HepG2 (cell line): ENCODE data around the gene ZC3H15. TPM values are rescaled to one million over a fixed set of nuclear protein-coding genes. Genes with fewer than 3 reads are reported as not detected.
A peak's percentile ranks its signal among the peaks of the same experiment; 100 is the strongest.

Experiments
- ARID2 ChIP-seq: sonication (generic); formaldehyde crosslinking; IDR thresholded peaks from 2 replicates; pipeline ENCODE4 v1.8.1; 2022; ENCODE audit warnings: mild to moderate bottlenecking, missing genetic modification reagents, borderline replicate concordance
- ATF5 ChIP-seq: sonication (generic); formaldehyde crosslinking; IDR thresholded peaks from 2 replicates; pipeline ENCODE4 v1.4.0; 2020; ENCODE audit warnings: mild to moderate bottlenecking, low read depth, missing genetic modification reagents
- ATF6 ChIP-seq: sonication (generic); formaldehyde crosslinking; conservative IDR thresholded peaks from 2 replicates; pipeline ENCODE4 v1.4.0; 2020; ENCODE audit warnings: missing genetic modification reagents
- CREBL2 ChIP-seq: sonication (generic); formaldehyde crosslinking; IDR thresholded peaks from 2 replicates; pipeline ENCODE4 v1.8.1; 2023; ENCODE audit warnings: missing genetic modification reagents, mild to moderate bottlenecking, borderline replicate concordance
- CSRNP1 ChIP-seq: sonication (generic); formaldehyde crosslinking; IDR thresholded peaks from 2 replicates; pipeline ENCODE4 v1.8.1; 2023; ENCODE audit warnings: mild to moderate bottlenecking, missing genetic modification reagents
- DNMT1 ChIP-seq: sonication (generic); formaldehyde crosslinking; IDR thresholded peaks from 2 replicates; pipeline ENCODE4 v1.5.1; 2020; ENCODE audit warnings: mild to moderate bottlenecking, missing genetic modification reagents
- GATAD2A ChIP-seq: IDR thresholded peaks from 2 replicates; pipeline ENCODE4 v1.6.1; 2016
- GLI4 ChIP-seq: sonication (generic); formaldehyde crosslinking; IDR thresholded peaks from 2 replicates; pipeline ENCODE4 v1.5.1; 2020; ENCODE audit warnings: missing genetic modification reagents, mild to moderate bottlenecking, moderate library complexity, borderline replicate concordance
- KAT8 ChIP-seq: IDR thresholded peaks from 2 replicates; pipeline ENCODE4 v1.6.1; 2016; ENCODE audit warnings: missing genetic modification reagents, missing compliant biosample characterization
- NR0B2 ChIP-seq: sonication (generic); formaldehyde crosslinking; IDR thresholded peaks from 2 replicates; pipeline ENCODE4 v1.4.0; 2020; ENCODE audit warnings: mild to moderate bottlenecking, missing genetic modification reagents
- SATB2 ChIP-seq: sonication (generic); formaldehyde crosslinking; IDR thresholded peaks from 2 replicates; pipeline ENCODE4 v1.5.0; 2020; ENCODE audit warnings: missing genetic modification reagents
- USF2 ChIP-seq, 2 experiments: sonication (generic) in 1 of 2; formaldehyde crosslinking in 1 of 2; IDR thresholded peaks; 2 replicates each; pipeline versions ENCODE4 v1.5.1 to v1.6.1; 2011 to 2020; ENCODE audit warnings: borderline replicate concordance in 1 of 2, low read depth in 1 of 2, low read length in 1 of 2, mild to moderate bottlenecking in 1 of 2, missing genetic modification reagents in 1 of 2, moderate library complexity in 1 of 2
- WIZ ChIP-seq: sonication (generic); formaldehyde crosslinking; IDR thresholded peaks from 2 replicates; pipeline ENCODE4 v1.5.1; 2020; ENCODE audit warnings: mild to moderate bottlenecking, missing genetic modification reagents
- ZNF33A ChIP-seq: sonication (generic); formaldehyde crosslinking; IDR thresholded peaks from 2 replicates; pipeline ENCODE4 v1.5.1; 2020; ENCODE audit warnings: missing genetic modification reagents, mild to moderate bottlenecking, moderate library complexity, borderline replicate concordance
- ZNF589 ChIP-seq: sonication (generic); formaldehyde crosslinking; conservative IDR thresholded peaks from 2 replicates; pipeline ENCODE4 v1.8.0; 2022; ENCODE audit warnings: mild to moderate bottlenecking, moderate library complexity, missing genetic modification reagents
- ZNF768 ChIP-seq: sonication (generic); formaldehyde crosslinking; IDR thresholded peaks from 2 replicates; pipeline ENCODE4 v1.4.0; 2020; ENCODE audit warnings: missing genetic modification reagents
- ZNF790 ChIP-seq: sonication (generic); formaldehyde crosslinking; IDR thresholded peaks from 2 replicates; pipeline ENCODE4 v1.8.0; 2022; ENCODE audit warnings: missing genetic modification reagents, mild to moderate bottlenecking, borderline replicate concordance
- ZNF816 ChIP-seq: sonication (generic); formaldehyde crosslinking; IDR thresholded peaks from 2 replicates; pipeline ENCODE4 v1.8.0; 2022; ENCODE audit warnings: missing genetic modification reagents, mild to moderate bottlenecking, borderline replicate concordance
- ZSCAN21 ChIP-seq: sonication (generic); formaldehyde crosslinking; IDR thresholded peaks from 2 replicates; pipeline ENCODE4 v1.8.0; 2022; ENCODE audit warnings: mild to moderate bottlenecking, missing genetic modification reagents, moderate library complexity, borderline replicate concordance
- polyA plus RNA-seq, 8 experiments: library from polyadenylated mRNA; depleted of rRNA in 3 of 8; stranded (reverse) in 7 of 8; unstranded in 1 of 8; fragments of >200 nt; fragmentation: Illumina TruSeq in 4 of 8; extraction: Trizol in 4 of 8; gene quantifications; 2 replicates each; pipeline versions ENCODE4 v1.2.1 to v1.2.3, GENCODE V29; 2011 to 2016; ENCODE audit warnings: low read depth in 4 of 8, missing spikeins in 1 of 8, mixed read lengths in 1 of 8; ENCODE audit not compliant: insufficient read depth in 1 of 8
- total RNA-seq, 5 experiments: library from RNA; depleted of rRNA; stranded (reverse); fragments of >200 nt; fragmentation: Illumina TruSeq; extraction: Trizol; gene quantifications; 2 replicates each; pipeline ENCODE4 v1.2.3, GENCODE V29; 2016; ENCODE audit warnings: low read depth in 1 of 5

ZC3H15 gene
- total and polyA plus RNA-seq, 2 of the 13 experiments (the other 11 are each of a cell fraction or from before 2014, with no cell fraction given) = 84.6 to 168 TPM

- TF ChIP-seq USF2 (IDR thresholded peaks at IDR 0.05; ENCODE audit: low read depth, low read length) (no peak), USF2 (CRISPR knock-in tag; IDR thresholded peaks at IDR 0.05; ENCODE audit: borderline replicate concordance) (no peak; the same call in 1 of the 2 replicates), ZNF589 (0 out of 2 replicates have a peak, but pooled peaks have one; percentile 46), ZSCAN21 (CRISPR knock-in tag) (0 out of 2 replicates have a peak, but pooled peaks have one; percentile 1), SATB2 (CRISPR knock-in tag) (no peak), GLI4 (0 out of 2 replicates have a peak, but pooled peaks have one; percentile 10), CSRNP1 (CRISPR knock-in tag) (0 out of 2 replicates have a peak, but pooled peaks have one; percentile 16), ARID2 (CRISPR knock-in tag) (no peak; the same call in 1 of the 2 replicates), KAT8 (CRISPR knock-in tag) (no peak), ZNF33A (CRISPR knock-in tag) (no peak), ZNF816 (CRISPR knock-in tag) (peak; percentile 4; the same call in 1 of the 2 replicates), ZNF768 (CRISPR knock-in tag) (no peak), ZNF790 (CRISPR knock-in tag) (no peak), WIZ (CRISPR knock-in tag) (no peak), NR0B2 (CRISPR knock-in tag) (no peak), CREBL2 (CRISPR knock-in tag) (peak; percentile 8; the same call in 1 of the 2 replicates), GATAD2A (CRISPR knock-in tag) (no peak), ATF5 (CRISPR knock-in tag) (0 out of 2 replicates have a peak, but pooled peaks have one; percentile 11), DNMT1 (no peak), ATF6 (CRISPR knock-in tag) (no peak)
Observed at GRCh38 chr2:186486651-186487647, 889 bp downstream of the ZC3H15 start (continued).
